Activated CD4-positive, CD25-positive, alpha-beta regulatory T cell treated with anti-CD3 and anti-CD28 coated beads, Interleukin-2, amount 50 U/mL, for 16 hours (primary cell): ENCODE data around the gene TBC1D14.

Source experiments
- DNase-seq: peaks from one replicate; pipeline ENCODE4 v3.0.0-alpha.2; 2020; ENCODE audit warnings: low read depth, low spot score

TBC1D14 gene

DNA sequence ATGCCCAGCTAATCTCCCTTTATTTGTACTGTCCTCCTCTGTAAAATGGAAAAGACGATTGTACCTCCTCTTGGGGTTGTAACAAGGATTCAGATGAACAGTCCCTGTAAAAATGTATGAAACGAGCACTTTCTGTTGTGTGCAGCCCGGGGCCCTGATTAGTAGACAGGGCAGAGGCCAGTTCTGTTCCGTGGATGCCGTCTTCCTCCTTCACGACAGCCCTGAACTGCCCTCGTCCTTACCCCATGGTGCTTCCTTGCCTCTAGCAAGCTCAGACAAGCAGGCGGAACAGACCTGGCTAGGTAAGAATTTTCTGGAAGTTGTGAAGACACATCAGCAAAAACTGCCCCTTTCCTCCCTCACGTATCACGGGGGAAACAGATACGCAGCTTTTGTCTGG, 111.2 kb downstream of the TBC1D14 start:
- DNase-seq = no peak

GRCh38 chr4:7021355-7021754, 111.7 kb downstream of the TBC1D14 start:
- no peak for DNase-seq

DNA sequence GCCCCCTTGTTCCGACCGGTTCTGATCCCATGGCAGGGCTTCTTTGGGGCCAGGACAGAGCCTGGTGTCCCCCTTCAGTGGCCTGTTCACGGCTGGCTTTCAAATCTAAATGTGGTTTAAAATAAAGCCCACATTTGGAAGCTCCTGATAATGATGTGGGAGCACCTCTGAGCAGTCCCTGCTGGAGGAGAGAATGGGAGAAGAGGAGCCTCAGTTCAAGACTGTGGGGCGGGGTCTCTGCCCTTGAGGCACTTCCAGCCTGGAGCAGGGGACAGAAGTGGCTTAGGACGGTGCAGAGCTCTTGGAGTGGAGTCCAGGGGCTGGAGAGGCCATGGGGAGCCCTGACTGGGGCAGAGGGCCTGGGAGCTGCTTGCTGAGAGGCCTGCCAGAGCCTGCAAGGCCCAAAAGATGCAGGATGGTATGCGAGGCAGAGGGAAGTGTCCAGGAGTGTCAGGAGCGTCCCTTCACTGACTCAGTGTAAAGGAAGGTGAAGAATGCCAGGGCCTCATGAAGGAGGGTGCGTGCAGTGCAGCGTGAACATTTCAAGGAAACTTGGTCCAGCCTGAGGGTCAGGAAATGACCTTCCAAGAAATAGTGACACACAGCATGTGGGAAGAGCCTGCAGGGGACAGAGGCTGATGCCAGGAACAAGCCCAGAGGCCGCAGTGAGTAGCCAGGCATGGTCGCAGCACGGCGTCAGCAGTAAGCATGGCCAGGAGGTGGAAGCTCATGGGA, 112.5 kb downstream of the TBC1D14 start:
- no peak for DNase-seq

GRCh38 chr4:7023486-7023885, 113.9 kb downstream of the TBC1D14 start:
- DNase-seq = no peak

- no peak for DNase-seq
These were observed 114.3 kb downstream of the TBC1D14 start for GRCh38 chr4:7023901-7024300.

GRCh38 chr4:7024336-7024890, 114.8 kb downstream of the TBC1D14 start:
- DNase-seq = no peak

DNA sequence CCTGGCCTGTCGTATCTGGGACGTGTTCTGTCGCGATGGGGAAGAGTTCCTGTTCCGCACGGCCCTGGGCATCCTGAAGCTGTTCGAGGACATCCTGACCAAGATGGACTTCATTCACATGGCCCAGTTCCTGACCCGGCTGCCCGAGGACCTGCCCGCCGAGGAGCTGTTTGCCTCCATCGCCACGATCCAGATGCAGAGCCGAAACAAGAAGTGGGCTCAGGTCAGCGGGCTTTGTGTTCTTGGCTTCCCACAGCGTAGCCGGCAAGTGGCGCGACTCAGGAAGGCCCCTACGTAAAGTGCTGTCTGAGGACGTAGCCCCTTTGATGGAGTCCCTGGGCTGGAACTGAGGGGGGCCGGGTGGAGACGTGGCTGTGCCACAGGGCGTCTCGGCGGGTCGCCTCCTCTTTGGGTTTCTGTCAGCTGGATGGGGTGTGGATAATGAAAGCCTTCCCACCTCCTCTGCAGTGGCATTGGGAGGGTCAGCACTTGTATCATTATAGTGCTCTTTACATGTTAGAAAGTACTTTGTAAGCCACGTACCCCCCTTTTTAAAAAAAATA, 115.5 kb downstream of the TBC1D14 start:
- DNase-seq = no peak

DNA sequence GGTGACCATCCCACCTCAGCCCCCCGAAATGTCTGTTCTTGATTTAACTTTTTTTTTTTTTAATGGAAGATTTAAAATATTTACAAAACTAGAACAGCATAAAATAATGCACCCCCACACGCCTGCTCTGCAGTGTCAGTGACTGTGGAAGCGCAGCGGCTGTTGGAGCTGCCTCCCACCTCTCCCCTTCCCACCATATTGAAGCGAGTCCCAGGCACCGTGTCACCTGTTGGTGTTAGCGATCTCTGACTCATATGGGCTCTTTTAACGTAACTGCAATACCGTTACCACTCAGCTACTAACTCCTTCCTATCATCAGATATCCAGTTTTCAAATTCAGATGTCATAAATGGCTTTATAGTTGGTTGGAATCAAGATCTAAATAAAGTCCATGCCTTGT, 116.5 kb downstream of the TBC1D14 start:
- no peak for DNase-seq

GRCh38 chr4:7027284-7027683, 117.7 kb downstream of the TBC1D14 start:
- no peak for DNase-seq

- DNase-seq = no peak
These were observed 118.3 kb downstream of the TBC1D14 start for GRCh38 chr4:7027913-7028312.

DNA sequence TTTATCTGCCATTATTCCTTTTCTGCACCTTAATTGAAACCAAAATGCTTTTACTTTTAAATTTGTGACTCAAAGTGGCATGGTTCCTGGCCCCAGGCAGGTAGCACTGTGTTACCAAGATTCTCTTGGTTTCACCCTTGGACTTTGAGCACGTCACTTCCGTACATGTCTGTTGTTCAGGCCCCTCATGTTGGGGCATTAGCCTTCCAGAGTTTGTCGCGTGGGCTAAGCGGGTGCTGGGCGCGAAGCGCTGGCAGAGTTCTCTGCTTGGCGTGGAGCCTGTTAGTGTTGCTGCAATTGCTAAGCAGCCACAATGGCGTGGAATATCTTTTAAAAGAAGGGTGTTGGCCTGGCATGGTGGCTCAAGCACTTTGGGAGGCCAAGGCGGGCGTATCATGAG, 119.6 kb downstream of the TBC1D14 start:
- no peak for DNase-seq

DNA sequence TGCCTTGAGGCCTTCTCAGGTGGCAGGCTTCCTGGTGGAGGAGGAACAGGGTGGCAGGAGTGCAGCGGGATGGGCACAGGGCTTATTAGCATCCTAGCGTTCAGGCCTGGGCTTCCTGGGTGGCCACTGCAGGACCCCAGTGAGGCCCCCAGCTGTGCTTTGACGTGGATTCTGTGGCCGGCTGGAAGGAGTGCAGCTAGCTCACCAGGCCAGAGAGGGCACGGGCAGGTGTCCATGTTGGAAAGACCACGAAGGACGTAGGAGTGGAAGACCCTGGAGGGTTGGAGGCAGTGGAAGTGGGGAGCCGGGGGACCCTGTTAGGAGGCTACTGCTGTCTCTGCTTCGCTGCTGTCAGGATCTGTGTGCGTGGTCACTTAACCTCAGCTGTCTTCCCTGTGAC, 120.3 kb downstream of the TBC1D14 start:
- no peak for DNase-seq

- DNase-seq = no peak
These were observed 121.2 kb downstream of the TBC1D14 start for GRCh38 chr4:7030856-7031255.

DNA sequence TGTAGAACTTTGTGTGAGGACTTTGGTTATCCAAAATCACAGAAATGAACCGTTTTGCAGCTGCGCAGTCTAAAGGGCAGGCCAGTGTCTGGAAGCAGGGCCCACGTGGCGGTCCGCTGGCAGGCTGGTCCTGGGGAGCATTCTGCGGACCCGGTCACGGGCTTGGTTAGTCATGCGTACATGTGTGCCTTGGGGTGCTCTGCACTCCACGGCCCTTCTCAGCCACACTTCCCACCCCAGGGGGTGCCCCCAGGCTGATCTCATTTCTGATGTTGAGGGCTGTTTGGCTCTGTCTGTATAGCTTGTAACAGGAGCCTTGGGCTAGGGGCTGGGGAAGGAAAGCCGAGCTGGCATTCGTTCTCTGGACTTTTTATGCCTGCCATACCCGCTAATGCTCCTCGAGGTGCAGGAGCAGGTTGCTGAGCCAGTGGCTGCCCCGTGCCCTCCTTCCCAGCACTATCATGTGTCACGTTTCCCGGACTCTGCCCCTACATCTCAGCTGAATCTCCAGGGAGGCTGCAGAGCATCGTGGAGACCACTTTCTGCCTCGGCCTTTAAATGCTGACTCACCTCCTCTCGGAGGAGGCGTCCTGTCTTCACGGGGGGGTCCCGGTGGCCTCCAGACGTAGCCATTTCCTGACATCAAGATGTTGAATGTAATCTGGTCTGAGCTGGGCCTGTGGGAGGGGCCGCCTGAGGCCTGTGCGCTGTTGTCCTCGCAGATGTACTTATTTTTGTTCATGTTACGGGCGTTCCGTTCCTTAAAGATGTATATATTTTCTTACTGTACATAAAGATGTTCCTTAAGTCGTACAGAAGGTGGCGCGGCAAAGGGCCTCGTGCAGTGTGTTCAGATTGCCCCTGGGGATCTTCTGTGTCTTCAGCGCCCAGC, 122.2 kb downstream of the TBC1D14 start:
- DNase-seq = no peak

GRCh38 chr4:7032596-7032995, 123.0 kb downstream of the TBC1D14 start:
- DNase-seq = no peak

GRCh38 chr4:7034262-7035081, 124.8 kb downstream of the TBC1D14 start:
- no peak for DNase-seq

DNA sequence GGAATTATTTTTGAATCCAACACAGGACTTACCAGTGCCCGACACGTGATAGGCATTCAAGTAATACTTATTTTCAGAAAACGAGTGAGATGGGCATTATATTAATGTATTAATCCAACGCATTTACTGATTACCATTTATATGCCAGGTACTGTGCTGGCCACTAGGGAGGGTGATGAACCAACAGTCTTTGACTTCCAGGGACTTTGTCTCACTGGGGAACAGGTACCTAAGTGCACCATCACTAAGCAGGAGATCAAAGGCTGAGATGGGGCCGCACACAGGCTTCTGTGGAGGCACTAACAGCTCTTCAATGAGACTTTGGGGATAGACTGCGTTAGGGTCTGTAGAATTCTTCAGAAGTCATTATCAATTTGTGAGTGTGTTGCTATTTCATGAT, 127.8 kb downstream of the TBC1D14 start:
- no peak for DNase-seq

GRCh38 chr4:7040765-7041164, 131.1 kb downstream of the TBC1D14 start:
- DNase-seq = no peak

DNA sequence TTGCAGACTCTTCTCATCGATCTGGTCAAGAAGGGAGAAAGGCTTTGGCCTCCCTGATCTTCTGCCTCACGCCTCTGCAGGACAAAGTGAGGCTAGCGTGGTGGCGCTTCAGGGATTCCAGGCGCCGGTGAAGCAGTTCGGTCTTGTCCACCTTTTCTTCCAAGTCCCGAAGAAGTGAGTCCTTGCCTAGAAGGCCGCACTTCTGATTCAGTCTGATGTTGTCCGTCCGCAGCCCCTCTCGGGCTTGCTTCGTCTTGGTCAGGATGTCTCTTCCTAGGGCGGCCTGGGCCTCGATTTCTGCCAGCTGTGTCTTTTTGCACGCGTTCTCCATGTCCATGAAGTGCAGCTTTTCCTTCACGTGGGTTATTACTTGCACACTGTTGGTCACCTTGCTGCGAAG, 131.6 kb downstream of the TBC1D14 start:
- DNase-seq = no peak

DNA sequence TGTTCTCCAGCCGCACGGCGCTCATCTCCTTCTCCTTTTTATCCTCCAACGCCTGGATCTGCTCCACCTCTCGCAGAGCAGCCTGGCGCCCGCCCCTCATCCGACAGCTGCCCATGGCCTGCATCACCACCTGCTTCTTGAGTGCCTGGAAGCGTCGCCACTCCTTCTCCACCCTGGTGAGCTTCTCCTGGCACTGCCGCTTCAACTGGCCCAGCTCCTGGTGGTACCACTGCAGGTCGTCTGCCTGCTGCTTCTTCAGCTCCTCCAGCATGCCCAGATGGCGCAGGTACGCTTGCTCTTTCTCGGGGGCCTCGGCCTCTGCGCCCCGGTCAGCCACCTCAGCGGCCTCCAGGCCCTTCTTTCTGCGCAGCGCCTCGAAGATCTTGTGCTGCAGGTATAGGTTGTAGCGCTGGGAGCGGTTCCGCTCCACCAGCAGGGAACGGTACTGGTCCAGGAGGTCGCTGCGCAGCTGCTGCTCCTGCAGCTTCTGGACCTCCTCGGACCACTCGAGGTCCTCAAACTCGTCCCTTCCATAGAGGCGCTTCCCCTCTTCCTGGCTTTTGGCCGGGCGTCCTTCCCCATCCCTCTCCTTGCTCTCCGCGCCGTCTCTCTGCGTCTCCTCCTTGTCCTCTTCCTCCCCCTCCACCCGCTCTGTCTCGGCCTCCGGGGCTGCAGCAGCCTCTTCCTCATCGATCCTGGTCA, 132.3 kb downstream of the TBC1D14 start:
- no peak for DNase-seq
